Glutamatergic neuron (in vitro differentiated cells): ENCODE data around the gene COP1. TPM values are rescaled to one million over a fixed set of nuclear protein-coding genes. Genes with fewer than 3 reads are reported as not detected.

Experiments used
- DNase-seq: peaks from one replicate; pipeline ENCODE4 v3.0.0; 2022
- H3K27ac Mint-ChIP-seq: one replicate; pipeline ENCODE4 v1.8.0; 2020; ENCODE audit warnings: mild to moderate bottlenecking, mixed read lengths, inconsistent platforms; ENCODE audit not compliant: unreplicated experiment
- H3K27me3 Mint-ChIP-seq: one replicate; pipeline ENCODE4 v1.8.0; 2020; ENCODE audit warnings: mild to moderate bottlenecking, moderate library complexity, mixed read lengths, inconsistent platforms; ENCODE audit not compliant: unreplicated experiment
- H3K36me3 Mint-ChIP-seq: one replicate; pipeline ENCODE4 v1.8.0; 2020; ENCODE audit warnings: mild to moderate bottlenecking, mixed read lengths, inconsistent platforms; ENCODE audit not compliant: unreplicated experiment
- H3K4me1 Mint-ChIP-seq: one replicate; pipeline ENCODE4 v1.8.0; 2020; ENCODE audit warnings: mild to moderate bottlenecking, low read depth, mixed read lengths, inconsistent platforms; ENCODE audit not compliant: unreplicated experiment
- H3K4me3 Mint-ChIP-seq: one replicate; pipeline ENCODE4 v1.8.0; 2020; ENCODE audit warnings: mild to moderate bottlenecking, mixed read lengths, inconsistent platforms; ENCODE audit not compliant: unreplicated experiment
- H3K9me3 Mint-ChIP-seq: one replicate; pipeline ENCODE4 v1.8.0; 2020; ENCODE audit warnings: mild to moderate bottlenecking, moderate library complexity, mixed read lengths, inconsistent platforms; ENCODE audit not compliant: unreplicated experiment
- total RNA-seq: library from RNA; stranded (reverse); fragmentation: NEBNext Ultra II Directional; extraction: Animal tissue kit (Norgen Biotek cat#: 25700); gene quantifications from one replicate; pipeline ENCODE4 v1.2.1, GENCODE V29; 2021; ENCODE audit not compliant: unreplicated experiment
- TF ChIP-seq, protein P1 (sequence below): fragments of 200-600 bp; sonication (generic); IDR thresholded peaks from one replicate; pipeline ENCODE4 v1.5.0; 2021; ENCODE audit not compliant: partially characterized antibody, unreplicated experiment

The COP1 gene
- total RNA-seq, 1 donor from 2014 or later: 52.3 TPM

DNA sequence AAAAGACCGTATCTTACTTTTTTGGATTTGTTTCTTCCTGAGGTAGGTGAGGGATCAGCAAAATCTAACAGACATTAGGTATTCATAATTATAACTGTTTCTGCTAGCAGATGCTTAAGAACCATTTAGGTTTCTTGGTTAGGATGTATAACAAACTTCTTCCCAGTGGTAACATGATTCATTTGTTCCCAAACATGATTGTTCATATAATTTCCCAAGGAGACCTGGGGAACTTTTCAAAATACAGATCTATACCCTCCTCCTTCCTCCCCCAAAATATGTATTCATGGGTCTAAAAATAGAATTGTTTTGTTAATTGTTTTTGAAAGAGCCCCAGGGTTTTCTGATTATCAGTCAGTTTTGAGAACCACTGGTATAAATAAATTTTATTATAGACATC, 228.2 kb downstream of the COP1 start:
- H3K27ac Mint-ChIP-seq: no peak overlapping the region
- peaks cover 7% of the 10 kb centered on the region for H3K9me3 Mint-ChIP-seq
- no peak overlapping the region for H3K4me3 Mint-ChIP-seq
- TF ChIP-seq, protein P1, sequence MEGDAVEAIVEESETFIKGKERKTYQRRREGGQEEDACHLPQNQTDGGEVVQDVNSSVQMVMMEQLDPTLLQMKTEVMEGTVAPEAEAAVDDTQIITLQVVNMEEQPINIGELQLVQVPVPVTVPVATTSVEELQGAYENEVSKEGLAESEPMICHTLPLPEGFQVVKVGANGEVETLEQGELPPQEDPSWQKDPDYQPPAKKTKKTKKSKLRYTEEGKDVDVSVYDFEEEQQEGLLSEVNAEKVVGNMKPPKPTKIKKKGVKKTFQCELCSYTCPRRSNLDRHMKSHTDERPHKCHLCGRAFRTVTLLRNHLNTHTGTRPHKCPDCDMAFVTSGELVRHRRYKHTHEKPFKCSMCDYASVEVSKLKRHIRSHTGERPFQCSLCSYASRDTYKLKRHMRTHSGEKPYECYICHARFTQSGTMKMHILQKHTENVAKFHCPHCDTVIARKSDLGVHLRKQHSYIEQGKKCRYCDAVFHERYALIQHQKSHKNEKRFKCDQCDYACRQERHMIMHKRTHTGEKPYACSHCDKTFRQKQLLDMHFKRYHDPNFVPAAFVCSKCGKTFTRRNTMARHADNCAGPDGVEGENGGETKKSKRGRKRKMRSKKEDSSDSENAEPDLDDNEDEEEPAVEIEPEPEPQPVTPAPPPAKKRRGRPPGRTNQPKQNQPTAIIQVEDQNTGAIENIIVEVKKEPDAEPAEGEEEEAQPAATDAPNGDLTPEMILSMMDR: no peak
- no peak for DNase-seq
- H3K36me3 Mint-ChIP-seq: peaks cover 29% of the 10 kb centered on the region
- H3K4me1 Mint-ChIP-seq: peaks cover 2% of the 10 kb centered on the region
- no peaks in the 10 kb centered on the region for H3K27me3 Mint-ChIP-seq

DNA sequence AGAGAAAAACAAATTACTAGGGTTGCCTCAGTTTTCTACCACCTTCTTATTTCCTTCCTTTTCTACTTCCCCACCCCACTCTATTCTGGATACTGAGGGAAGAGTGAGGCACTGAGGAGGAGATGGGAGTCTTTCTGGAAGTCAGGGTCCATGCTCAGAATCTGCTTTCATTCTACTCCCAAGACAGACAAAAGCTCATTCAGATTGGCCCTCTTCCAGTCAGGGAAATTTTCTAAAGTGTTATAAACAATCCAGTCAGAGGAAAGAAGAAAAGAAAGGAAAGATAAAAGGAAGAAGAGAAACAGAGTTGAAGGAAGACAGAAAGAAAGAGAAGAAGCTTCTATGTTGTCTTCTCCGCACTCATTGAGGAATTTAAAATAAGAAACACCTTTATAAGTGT, 228.6 kb downstream of the COP1 start:
- no peak for DNase-seq
- no peak overlapping the region for H3K4me3 Mint-ChIP-seq
- H3K4me1 Mint-ChIP-seq: peaks cover 2% of the 10 kb centered on the region
- no peaks in the 10 kb centered on the region for H3K27me3 Mint-ChIP-seq
- peaks cover 24% of the 10 kb centered on the region for H3K36me3 Mint-ChIP-seq
- no peak overlapping the region for H3K27ac Mint-ChIP-seq
- H3K9me3 Mint-ChIP-seq: peaks cover 4% of the 10 kb centered on the region
- TF ChIP-seq, protein P1: no peak

DNA sequence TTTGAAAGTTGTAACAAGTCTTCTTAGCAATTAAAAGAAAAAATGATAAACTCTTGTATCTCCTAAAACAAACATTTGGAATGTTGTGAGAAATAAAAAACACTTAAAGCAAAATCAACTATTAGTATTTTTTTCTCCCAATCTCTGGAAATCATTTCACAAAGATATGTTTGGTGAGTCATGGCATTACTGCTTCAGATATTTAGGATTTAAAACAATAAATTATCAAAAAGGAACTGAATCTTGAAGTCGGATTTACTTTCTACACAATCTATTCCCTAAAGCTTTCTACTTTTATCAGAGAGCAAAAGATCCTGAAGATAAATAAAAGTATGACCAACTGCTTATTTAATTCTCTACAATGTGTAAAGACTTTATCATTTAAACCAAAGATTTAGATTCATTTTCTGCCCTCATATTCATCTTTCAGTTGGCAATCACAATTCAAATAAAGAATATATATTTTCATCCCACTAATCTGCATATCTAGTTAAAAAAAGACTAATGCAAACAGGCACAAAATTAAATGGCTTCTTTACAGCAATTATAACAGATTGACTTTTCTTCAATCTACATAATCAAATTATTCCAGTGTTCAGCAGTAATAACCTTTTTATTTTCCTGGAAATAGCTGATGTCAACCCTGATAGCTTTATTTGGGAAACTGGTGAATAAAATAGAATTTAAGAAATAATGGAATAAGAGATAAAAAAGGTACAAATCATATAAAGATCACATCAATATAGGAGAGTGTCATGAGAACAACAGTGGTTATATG, 230.0 kb downstream of the COP1 start:
- no peaks in the 10 kb centered on the region for H3K9me3 Mint-ChIP-seq
- no peak for DNase-seq
- no peak overlapping the region for H3K4me3 Mint-ChIP-seq
- H3K27ac Mint-ChIP-seq: no peak overlapping the region
- H3K27me3 Mint-ChIP-seq: no peaks in the 10 kb centered on the region
- peaks cover 10% of the 10 kb centered on the region for H3K36me3 Mint-ChIP-seq
- TF ChIP-seq, protein P1: no peak
- H3K4me1 Mint-ChIP-seq: peaks cover 2% of the 10 kb centered on the region

DNA sequence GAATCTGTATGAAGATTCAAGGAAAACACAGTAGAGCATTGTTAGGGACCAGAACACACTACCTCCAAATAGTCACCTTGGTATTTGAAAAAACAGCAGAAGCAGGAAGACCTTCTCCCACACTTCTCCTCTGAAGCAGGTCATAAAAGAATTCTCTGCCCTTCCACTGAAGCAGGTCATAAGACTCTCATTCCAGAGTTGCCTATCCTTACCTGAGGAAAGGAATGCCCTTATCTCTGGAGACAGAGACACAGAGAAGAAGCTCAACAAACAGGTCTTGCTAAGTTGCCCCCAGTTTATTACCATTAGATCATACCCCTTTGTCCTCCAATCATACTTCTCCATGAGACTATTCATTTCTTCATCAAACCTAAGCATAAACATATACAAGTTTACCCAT, 237.9 kb downstream of the COP1 start:
- Mint-ChIP-seq H3K9me3 (no peaks in the 10 kb centered on the region), H3K36me3 (no peaks in the 10 kb centered on the region), H3K27me3 (no peaks in the 10 kb centered on the region), H3K4me3 (no peak overlapping the region), H3K4me1 (no peaks in the 10 kb centered on the region), H3K27ac (no peak overlapping the region)
- TF ChIP-seq, protein P1: no peak
- no peak for DNase-seq

DNA sequence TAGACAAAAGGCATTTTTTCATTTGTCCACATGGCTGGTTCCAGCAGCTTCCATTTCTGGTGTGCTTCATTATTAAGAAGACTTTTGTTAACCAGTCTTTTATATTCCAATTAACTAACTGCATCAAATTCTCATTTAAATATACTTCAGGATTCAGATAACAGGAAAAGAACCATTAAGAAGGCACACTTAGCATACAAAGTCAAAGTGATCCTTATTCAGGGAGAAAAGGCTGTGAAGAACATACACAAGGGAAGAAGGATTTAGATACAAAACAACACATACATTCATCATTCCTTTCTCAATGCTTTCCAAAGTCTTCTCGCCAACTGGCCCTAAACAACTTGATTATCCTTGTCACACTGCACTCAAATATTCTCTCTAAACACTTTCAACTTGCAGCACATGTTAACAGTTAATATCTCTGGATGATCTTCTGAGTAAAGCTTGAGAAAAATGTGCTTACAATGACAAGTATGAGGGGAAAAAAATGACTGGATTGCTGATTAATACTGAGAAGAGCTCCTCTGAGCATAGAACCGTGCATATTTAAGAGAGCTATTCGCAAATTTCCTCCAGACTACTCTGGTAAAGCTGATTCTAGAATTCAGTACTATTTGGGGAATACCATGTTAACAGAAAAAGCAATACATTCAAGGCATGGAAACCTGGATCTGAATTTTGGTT, 238.5 kb downstream of the COP1 start:
- TF ChIP-seq, protein P1: no peak
- no peaks in the 10 kb centered on the region for H3K36me3 Mint-ChIP-seq
- no peaks in the 10 kb centered on the region for H3K4me1 Mint-ChIP-seq
- H3K4me3 Mint-ChIP-seq: no peak overlapping the region
- DNase-seq: no peak
- H3K27ac Mint-ChIP-seq: no peak overlapping the region
- H3K27me3 Mint-ChIP-seq: no peaks in the 10 kb centered on the region
- no peaks in the 10 kb centered on the region for H3K9me3 Mint-ChIP-seq
